Psoas muscle (tissue), 8 donors: ENCODE results near the gene ZNF280D. TPM values are rescaled to one million over a fixed set of nuclear protein-coding genes. Genes with fewer than 3 reads are reported as not detected.

Experiments
- ATAC-seq, 4 donors: fragments of 200-7000 bp; cut with Tn5 transposase; one replicate each; pipeline ENCODE4 v1.9.1; 2020; ENCODE audit warnings: moderate library complexity in 3 of 4, mild to moderate bottlenecking in 2 of 4
- DNase-seq, 2 donors: peaks; one replicate each; pipeline ENCODE4 v3.0.0-alpha.2; 2020
- H3K27ac ChIP-seq: fragments of 200-600 bp; one replicate; pipeline ENCODE4 v1.8.0; 2022
- H3K27me3 ChIP-seq, 3 donors: fragments of 200-600 bp in 1 of 3; one replicate each; pipeline versions ENCODE4 v1.6.1 to v1.8.0; 2013 to 2022; ENCODE audit warnings: low read length in 2 of 3, mild to moderate bottlenecking in 2 of 3, moderate library complexity in 1 of 3; ENCODE audit not compliant: insufficient read depth in 3 of 3
- H3K36me3 ChIP-seq, 2 donors: fragments of 200-600 bp in 1 of 2; one replicate each; pipeline versions ENCODE4 v1.6.1 to v1.8.0; 2013 to 2022; ENCODE audit warnings: low read depth in 1 of 2, mild to moderate bottlenecking in 1 of 2, moderate library complexity in 1 of 2; ENCODE audit not compliant: insufficient read depth in 1 of 2
- H3K4me1 ChIP-seq: fragments of 200-600 bp; one replicate; pipeline ENCODE4 v1.8.0; 2022
- H3K4me3 ChIP-seq: fragments of 200-600 bp; one replicate; pipeline ENCODE4 v1.8.0; 2022; ENCODE audit warnings: mild to moderate bottlenecking
- H3K9me3 ChIP-seq: fragments of 200-600 bp; one replicate; pipeline ENCODE4 v1.8.0; 2022
- WGBS, 3 donors: extraction: QIAGEN DNeasy Blood & Tissue Kit; methylation state at CpG; one replicate each; pipeline versions ENCODE4 v1.1.6 to v1.1.7; 2013; 5-methylcytosine and 5-hydroxymethylcytosine counted together
- intact Hi-C, 2 donors: fragments of 100-400 bp; cut with DNase I; formaldehyde crosslinking; loops; one replicate each; pipeline versions ENCODE4 v1.11.0 to v1.14.2; 2022
- polyA plus RNA-seq, 3 donors: library from polyadenylated mRNA; stranded (reverse); fragments of 200-250 nt; gene quantifications; one replicate each; pipeline ENCODE4 v1.2.3, GENCODE V29; 2013
- total RNA-seq, 4 donors: library from RNA; stranded (reverse); fragmentation: NEBNext Ultra II Directional in 2 of 4; extraction: Animal tissue kit (Norgen Biotek cat#: 25700) in 2 of 4; gene quantifications; one replicate each; pipeline versions ENCODE4 v1.2.1 to v1.2.4, GENCODE V29; 2021 to 2023
- TF ChIP-seq, protein P1 (sequence below): fragments of 200-600 bp; IDR thresholded peaks from one replicate; pipeline ENCODE4 v1.8.0; 2022; ENCODE audit warnings: antibody characterized with exemption
- donor health status: healthy with polysubstance abuse.
- donor health status: DM: no; HTN: no; CAD: no; lungs with moderate emphysema.
- donor health status: Bipolar disorder and iron deficiency.
- donor health status: healthy.
- donor health status: DM: yes; HTN: yes; CAD: no.
- donor health status: DM: no; HTN: no; CAD: no.
- donor health status: DM: no; HTN: no; CAD: no.
- donor health status: DM: yes; HTN: yes; CAD: no.

Gene ZNF280D
- total and polyA plus RNA-seq, 7 donors = 5.3 to 25.3 (median 20.8) TPM

- Histone ChIP-seq H3K36me3 (peaks cover 0 to 23% of the 10 kb centered on the region in 2 donors), H3K4me1 (peaks cover 12% of the 10 kb centered on the region), H3K9me3 (no peaks in the 10 kb centered on the region), H3K27me3 (no peaks in the 10 kb centered on the region), H3K27ac (peak overlapping the region; percentile 72), H3K4me3 (peak overlapping the region; percentile 3)
- intact Hi-C loops = no loop called here
- WGBS, 3 donors = 63 to 81% (median 69%) methylated on average over 4 of the region's 4 CpGs
- ATAC-seq (peak; percentile 53 to 89 (median 84)), DNase-seq (no peak)
- TF ChIP-seq, protein P1, sequence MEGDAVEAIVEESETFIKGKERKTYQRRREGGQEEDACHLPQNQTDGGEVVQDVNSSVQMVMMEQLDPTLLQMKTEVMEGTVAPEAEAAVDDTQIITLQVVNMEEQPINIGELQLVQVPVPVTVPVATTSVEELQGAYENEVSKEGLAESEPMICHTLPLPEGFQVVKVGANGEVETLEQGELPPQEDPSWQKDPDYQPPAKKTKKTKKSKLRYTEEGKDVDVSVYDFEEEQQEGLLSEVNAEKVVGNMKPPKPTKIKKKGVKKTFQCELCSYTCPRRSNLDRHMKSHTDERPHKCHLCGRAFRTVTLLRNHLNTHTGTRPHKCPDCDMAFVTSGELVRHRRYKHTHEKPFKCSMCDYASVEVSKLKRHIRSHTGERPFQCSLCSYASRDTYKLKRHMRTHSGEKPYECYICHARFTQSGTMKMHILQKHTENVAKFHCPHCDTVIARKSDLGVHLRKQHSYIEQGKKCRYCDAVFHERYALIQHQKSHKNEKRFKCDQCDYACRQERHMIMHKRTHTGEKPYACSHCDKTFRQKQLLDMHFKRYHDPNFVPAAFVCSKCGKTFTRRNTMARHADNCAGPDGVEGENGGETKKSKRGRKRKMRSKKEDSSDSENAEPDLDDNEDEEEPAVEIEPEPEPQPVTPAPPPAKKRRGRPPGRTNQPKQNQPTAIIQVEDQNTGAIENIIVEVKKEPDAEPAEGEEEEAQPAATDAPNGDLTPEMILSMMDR = no peak
These were observed 54.7 kb downstream of the ZNF280D start for GRCh38 chr15:56678571-56678970.

DNA sequence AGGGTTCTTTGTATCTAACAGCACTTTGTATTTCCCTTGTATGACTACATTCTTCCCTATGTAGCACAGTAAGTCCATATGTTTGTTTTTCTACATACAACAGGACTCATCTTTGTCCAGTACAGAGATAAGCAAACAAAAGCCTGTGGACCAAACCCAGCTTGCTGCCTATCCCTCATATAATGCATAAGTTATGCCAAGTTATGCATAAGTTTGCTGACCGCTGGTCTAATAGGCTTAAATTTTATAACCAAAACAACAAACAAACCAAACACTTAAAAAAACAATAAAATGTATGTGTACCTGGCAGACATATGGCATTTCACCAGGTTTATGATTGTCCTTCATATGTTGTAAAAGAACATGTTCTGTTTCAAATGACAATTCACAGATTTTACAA, 56.0 kb downstream of the ZNF280D start:
- Histone ChIP-seq H3K27ac (peak overlapping the region; percentile 72), H3K4me1 (peaks cover 17% of the 10 kb centered on the region), H3K9me3 (no peaks in the 10 kb centered on the region), H3K36me3 (peaks cover 0 to 23% of the 10 kb centered on the region in 2 donors), H3K4me3 (no peak overlapping the region), H3K27me3 (no peaks in the 10 kb centered on the region)
- TF ChIP-seq, protein P1 = no peak
- intact Hi-C loops = no loop called here
- no peak for DNase-seq
- 93 to 100% (median 98%) methylated on average over 1 of the region's 1 CpG for WGBS, 3 donors
- ATAC-seq = no peak

DNA sequence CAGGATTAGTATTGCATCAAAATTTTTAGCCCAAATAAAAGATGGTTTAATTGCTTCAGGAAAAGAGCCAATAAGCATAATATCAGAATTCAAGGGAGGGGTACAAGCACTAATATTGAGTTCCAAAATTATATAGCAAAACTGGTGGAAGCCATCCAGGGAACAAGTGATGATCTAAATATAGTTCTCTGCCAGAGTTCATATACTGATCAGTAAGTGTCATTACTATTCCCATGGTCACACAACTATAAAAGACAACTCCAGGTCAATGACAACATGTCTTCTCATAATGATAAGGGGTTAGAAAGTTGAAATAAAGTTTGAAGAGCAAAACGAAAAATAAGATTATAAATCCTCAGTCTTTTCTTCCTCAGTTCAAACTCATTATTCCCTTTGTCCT, 57.4 kb downstream of the ZNF280D start:
- ATAC-seq = no peak

DNA sequence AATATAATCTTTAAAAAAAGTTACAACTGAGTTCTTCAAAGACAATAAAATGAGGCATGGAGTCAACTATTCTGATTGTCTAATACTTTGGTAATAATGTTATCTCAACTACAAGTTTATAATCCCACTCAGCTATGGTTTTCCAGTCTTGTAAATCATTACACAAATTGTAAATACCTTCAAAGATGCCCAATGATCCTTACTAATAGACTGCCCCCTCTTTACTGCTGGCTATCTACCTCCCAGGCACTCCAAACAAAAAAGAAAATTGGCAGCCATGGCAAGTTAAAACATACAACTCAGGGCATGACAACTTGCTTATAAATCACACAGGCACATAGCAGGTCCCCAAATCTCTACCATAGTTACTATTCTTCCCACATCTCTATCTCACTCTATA, 58.5 kb downstream of the ZNF280D start:
- ATAC-seq (no peak), DNase-seq (no peak)
- Histone ChIP-seq H3K4me3 (no peak overlapping the region), H3K4me1 (peaks cover 17% of the 10 kb centered on the region), H3K36me3 (peaks cover 0 to 23% of the 10 kb centered on the region in 2 donors), H3K27ac (no peak overlapping the region), H3K9me3 (no peaks in the 10 kb centered on the region), H3K27me3 (no peaks in the 10 kb centered on the region)
- TF ChIP-seq, protein P1 = no peak
- intact Hi-C loops = no loop called here

More for the DNA sequence above, 57.4 kb downstream of the ZNF280D start:
- Histone ChIP-seq H3K27ac (no peak overlapping the region), H3K36me3 (peaks cover 0 to 23% of the 10 kb centered on the region in 2 donors), H3K4me3 (no peak overlapping the region), H3K9me3 (no peaks in the 10 kb centered on the region), H3K27me3 (no peaks in the 10 kb centered on the region), H3K4me1 (peaks cover 17% of the 10 kb centered on the region)
- DNase-seq = no peak
- intact Hi-C loops = no loop called here
- TF ChIP-seq, protein P1 = no peak
- 88 to 97% (median 93%) methylated on average over 1 of the region's 1 CpG for WGBS, 3 donors

DNA sequence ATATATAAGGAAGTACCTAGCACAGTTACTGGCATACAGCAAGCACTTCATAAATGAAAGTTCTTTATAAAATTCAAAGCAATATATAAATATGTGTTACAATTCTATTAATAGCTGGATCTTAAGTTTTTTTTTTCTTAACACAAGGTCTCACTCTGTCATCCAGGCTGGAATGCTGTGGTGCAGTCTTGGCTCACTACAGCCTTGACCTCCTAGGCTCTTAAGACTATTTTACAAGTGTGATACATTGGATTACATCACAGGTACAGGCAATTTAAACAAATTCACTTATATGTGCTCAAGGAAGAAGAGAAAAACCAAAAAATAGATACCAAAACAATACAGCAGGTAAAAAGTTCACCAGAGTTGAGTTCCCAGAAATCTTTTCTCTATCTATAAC, 60.6 kb downstream of the ZNF280D start:
- intact Hi-C loops = no loop called here
- H3K9me3 ChIP-seq = no peaks in the 10 kb centered on the region
- TF ChIP-seq, protein P1 = no peak
- ATAC-seq (peak in 3 of 4 donors; percentile 43 to 58 (median 52)), DNase-seq (no peak)
- H3K27ac ChIP-seq = peak overlapping the region; percentile 58
- no peak overlapping the region for H3K4me3 ChIP-seq
- no peaks in the 10 kb centered on the region for H3K27me3 ChIP-seq
- peaks cover 7% of the 10 kb centered on the region for H3K4me1 ChIP-seq
- peaks cover 0 to 35% of the 10 kb centered on the region in 2 donors for H3K36me3 ChIP-seq
